NOMO-1 treated with DMSO at 0.1 percent for 48 hours (cell line): ENCODE results near the gene NEAT1.

ENCODE experiments used
- DNase-seq: peaks from one replicate; lab custom pipeline; 2025; ENCODE audit not compliant: unreplicated experiment; lab: John Stamatoyannopoulos, UW

Gene NEAT1

DNA sequence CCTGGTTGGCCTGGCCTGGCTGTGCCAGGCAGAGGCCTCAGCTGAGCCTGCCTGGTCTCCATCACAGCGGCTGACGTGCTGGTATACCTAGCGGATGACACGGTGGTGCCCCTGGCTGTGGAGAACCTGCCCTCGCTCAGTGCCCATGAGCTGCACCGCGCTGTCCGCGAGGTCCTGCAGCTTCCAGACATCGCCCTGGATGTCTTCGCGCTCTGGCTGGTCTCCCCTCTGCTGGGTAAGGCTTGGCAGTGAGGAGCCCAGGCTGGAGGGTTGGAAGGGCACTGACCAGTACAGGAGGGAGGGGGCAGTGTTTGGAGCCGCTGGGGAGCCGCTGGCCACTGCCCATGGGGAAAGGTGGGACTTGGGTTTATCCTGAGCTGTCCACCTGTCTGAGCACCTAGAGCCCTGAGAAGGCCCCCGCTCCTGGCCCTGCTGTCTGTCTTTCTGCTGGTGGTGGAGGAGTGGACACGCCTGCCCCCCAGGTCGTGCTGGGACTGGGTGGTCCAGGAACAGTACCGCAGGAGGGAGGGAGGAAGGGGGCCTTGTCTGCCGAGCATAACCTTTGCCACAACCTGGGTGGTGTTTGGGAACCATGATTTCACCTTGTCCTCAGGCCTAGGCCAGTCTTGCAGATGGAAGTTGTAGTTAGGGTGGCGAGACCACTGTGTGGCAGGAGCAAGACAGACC, 33.2 kb upstream of the NEAT1 start:
- DNase-seq: no peak

DNA sequence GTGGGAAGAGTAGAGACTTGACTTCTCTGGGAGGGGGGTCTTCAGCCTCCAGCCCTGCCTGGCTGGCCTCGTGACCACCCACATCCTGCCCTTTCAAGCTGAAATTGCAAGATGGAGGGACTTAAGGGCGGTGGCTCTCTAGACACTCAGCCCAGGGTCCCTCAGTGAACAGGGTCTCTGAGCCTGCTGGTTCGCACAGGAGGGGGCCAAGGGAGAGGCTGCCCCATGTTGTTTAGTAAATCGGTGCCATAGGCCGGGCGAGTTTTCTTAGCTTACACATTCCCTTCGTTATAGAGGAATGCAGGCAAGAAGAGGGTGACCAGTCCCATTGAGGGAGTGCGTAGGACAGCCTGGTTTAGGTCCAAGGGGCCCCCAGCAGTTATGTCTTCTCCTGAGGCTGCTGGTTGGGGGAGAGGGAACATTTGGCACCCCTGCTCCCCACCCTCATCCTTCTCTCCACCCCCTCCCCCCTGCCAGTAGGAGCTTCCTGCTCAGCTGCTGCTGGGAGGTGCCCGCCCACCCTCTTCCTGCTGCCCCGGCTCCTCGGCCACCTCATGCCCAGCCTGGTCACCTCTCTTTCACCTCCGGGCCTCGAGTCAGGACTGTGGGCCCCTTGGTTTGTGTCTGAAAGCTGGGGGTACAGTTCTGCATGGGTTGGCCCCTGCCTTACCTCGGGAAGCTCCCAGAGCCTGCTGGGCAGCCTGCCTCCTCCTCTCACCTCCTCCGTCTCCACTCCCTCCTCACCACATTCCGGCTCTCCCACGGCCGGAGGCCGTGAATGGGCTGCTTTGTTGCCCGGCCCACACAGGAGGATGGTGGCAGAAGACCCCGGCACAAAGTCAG, 32.3 kb upstream of the NEAT1 start:
- DNase-seq: no peak

- DNase-seq: no peak
Measured at GRCh38 chr11:65390996-65391395, 31.6 kb upstream of the NEAT1 start.

DNA sequence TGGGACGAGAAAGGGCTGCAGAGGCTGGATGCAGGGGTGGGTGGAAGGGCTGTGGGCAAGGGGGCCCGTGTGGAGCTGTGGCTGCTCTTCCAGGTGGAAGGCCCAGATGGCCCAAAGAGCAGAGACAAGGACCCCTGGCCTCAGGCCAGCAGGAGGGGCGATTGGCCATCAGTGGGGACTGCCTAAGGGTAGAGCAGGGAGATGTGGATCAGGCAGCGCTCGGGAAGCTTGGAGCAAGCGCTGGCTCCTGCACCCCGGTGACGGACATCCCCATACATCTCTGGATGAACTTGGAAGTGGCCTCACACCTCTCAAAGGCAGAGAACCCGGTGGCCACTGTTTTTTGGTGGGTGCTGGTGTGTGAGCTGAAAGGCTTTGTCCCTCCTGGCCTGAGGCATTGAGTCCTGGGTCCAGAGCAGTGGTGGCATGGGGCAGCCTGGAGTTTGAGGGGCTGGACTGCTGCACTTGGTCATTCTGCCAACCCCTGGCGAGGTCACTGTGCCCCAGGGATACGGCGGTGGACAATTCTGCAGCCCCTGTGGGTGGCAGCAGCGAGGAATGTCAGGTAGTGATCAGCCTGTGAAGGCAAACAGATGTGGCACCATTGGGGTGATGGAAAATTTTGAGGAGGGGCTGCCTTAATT, 30.3 kb upstream of the NEAT1 start:
- no peak for DNase-seq

DNA sequence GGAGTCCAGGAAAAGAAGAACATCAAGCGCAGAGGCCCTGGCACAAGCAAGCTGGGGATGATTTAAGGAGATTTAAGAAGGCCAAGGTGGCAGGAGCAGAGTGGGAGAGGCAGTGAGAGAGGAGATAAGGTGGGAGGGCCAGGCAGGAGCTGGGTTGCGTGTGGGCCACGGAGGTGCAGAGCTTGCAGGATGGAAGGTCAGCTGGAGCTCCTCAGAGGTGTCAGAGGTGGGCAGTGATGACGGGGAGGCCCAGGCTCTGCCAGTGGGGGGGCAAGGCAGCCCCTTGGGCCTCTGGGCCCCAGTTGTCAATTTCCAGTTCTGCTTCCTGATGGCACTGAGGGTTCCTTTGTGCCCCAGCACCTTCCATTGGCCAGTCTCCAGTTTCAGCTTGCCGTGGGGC, 29.7 kb upstream of the NEAT1 start:
- DNase-seq: no peak

DNA sequence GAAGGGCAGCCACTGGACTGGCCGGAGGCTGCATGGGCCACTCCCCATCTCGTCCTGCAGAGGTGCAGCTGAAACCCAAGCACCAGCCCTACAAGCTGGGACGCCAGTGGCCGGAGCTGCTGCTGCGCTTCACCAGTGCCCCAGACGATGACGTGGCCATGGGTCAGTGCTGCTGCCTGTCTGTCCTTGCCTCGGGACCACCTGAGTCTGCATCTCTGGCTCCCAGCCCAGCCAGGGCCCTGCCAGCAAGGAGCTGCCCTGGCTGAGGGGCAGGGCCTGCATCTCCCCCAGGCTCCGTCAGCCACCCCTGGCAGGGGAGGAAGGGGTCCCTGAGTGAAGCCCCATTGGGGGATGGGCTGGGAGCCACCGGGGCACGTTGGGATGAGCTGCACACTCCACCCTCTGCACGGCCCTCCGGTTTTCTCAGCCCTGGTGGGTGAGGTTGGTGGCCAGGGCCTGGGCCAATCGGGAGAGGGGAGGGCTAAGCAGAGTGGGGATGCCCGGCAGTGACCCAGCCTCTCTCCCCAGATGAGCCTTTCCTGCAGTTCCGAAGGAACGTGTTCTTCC, 29.0 kb upstream of the NEAT1 start:
- no peak for DNase-seq

DNA sequence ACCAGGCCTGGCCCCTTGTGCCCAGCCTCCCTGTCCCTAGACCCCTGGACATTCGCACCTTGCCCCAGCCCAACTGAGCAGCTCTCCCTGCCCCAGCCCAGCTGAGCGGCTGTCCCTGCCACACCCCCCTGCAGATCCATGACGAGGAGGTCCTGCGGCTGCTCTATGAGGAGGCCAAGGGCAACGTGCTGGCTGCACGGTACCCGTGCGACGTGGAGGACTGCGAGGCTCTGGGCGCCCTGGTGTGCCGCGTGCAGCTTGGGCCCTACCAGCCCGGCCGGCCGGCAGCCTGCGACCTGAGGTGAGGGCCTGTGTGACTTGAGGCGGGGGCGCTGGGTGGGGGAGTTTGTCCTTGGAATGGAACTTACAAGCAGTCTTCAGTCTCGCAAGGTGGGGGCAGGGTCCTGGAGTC, 28.5 kb upstream of the NEAT1 start:
- DNase-seq: no peak

DNA sequence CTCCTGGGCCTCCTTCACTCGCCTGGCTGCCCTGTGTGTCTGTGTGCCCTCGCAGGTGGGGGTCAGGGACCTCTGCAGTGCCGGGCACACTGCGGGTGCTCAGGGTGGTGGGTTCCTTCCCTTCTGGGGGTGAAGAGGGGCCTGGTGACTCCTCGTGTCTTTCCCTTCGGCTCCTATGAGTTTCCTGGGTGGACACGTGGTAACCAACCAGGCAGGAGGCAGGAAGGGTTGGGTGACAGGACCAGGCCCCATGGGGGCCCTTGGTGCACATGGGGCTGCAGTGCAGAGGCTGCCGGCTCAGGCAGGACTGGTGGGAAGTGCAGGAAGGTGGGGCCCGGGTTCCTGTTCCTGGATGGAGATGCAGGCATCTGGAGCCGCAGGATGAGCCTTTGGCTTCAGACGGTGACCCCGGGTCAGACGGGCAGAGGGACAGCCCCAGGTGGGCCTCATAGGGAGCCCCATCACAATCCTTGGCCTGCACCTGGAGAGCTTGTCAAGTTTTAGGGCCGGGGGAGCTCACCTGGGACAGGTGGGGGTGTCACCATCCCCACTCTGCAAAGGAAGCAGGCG, 26.6 kb upstream of the NEAT1 start:
- no peak for DNase-seq

DNA sequence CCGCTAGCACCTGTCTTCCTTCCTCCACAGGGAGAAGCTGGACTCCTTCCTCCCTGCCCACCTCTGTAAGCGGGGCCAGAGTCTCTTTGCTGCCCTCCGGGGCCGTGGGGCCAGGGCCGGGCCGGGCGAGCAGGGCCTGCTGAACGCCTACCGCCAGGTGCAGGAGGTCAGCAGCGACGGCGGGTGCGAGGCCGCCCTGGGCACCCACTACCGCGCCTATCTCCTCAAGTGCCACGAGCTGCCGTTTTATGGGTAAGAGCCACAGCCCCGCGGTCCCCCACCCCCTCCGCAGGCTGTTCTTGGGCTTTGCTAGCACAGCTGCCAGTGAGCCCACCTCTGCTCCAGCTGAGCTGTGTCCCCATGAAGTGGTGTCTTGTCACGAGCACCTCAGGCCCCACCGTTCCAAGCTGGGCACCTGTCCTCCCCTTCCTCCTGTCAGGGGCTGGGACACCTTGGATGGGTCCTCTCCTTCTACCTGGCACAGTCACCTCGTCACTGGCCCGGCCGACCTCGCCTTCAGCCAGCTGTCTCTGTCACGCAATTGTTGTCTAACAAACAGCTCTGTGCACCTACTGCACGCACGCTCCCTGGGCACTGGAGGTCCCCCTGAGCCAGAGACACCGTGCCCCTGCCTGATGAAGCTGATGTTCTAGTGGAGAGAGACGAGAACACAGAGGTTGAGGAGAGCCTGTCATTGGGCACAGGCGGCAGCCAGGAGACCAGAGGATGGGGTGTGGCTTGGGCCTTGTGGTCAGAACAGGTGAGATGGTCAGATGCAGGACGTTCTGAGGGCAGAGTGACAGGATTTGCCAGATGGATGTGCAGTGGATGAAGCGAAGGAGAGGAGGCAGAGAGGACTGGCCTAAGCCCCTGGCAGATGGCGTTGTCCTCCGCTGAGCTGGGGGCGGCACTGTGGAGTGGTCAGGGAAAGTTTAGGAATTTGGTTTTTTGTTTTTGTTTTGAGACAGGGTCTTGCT, 25.5 kb upstream of the NEAT1 start:
- no peak for DNase-seq

- no peak for DNase-seq
Measured at GRCh38 chr11:65398362-65398910, 24.2 kb upstream of the NEAT1 start.

DNA sequence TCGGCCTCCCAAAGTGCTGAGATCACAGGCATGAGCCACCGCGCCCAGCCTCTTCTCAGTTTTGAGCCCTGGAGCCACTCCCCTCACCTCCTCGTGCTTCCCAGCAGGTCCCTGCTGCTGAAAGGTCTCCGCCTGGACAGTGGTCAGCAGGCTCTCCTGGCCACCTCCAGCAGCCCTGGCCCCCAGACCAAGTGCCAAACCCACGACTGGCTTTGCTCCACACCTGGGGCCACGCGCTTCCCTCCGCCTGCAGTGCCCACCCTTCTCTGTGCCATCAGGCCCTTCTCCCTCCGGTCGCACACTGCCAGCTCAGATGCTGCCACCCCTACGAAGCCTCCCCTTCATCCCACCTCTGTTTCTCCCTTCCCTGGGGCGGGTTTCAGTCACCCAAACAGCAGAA, 23.3 kb upstream of the NEAT1 start:
- no peak for DNase-seq

GRCh38 chr11:65399845-65400244, 22.8 kb upstream of the NEAT1 start:
- DNase-seq: no peak

DNA sequence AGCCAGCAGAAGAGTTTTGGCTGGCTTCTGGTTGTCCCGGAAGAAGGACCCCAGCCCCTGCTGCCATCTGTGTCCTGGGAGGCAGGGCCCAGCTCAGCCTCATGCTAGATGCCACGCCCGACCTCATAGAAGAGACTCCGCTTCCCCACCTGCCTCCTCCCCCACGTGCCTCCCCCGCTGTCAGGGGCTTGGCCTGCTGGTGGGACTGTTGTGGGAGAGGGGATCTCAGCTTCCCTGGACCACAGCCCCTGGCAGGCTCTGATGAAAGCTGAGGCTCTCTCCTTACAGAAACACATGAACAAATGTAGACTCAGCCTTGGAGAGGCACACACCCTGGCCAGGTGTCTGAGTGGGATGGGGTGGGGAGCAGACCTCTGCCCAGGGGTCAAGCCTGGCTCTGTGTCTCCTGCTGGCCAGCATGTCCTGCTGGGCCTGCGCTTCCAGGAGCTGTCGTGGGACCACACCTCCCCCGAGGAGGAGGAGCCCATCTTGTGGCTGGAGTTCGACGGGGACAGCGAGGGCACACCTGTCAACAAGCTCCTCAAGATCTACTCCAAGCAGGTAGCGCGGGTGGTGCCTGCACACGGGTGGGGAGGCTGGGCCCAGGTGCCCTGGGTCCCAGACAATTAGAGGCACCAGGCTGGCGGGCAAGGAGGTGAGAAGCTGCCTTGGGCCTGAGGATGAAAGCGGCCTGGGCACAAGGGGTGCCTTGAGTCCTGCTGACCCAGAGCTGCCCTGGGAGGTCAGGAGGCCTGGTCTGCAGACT, 22.1 kb upstream of the NEAT1 start:
- no peak for DNase-seq

- DNase-seq: no peak
Measured at GRCh38 chr11:65401073-65401802, 21.4 kb upstream of the NEAT1 start.

DNA sequence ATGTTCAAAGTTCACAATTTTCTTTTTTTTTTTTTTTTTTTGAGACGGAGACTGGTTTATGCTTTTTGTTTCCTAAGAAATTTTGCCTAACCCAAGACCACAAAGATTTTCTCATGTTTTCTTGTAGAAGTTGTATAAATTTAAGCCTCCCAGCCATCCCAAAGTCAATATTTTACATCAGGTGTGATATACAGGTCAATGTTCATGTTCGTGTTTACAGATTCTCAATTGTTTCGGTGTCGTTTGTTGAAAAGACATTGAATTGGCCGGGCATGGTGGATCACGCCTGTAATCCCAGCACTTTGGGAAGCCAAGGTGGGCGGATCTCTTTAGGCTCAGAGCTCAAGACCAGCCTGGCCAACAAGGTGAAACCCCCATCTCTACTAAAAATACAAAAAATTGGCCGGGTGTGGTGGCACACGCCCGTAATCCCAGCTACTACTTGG, 20.8 kb upstream of the NEAT1 start:
- no peak for DNase-seq

DNA sequence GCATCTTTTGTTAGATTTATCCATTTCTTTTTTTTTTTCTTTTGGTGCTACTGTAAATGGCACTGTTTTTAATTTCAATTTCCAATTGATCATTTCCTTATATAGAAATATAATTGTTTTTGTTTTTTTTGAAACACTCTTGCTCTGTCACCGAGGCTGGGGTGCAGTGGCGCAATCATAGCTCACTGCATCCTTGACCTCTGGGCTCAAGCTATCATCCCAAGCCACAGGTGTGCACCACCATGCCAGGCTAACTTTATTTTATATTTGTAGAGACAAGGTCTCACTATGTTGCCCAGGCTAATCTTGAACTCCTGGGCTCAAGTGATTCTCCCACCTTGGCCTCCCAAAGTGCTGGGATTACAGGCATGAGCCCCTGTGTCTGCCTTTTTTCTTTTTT, 19.8 kb upstream of the NEAT1 start:
- DNase-seq: no peak

DNA sequence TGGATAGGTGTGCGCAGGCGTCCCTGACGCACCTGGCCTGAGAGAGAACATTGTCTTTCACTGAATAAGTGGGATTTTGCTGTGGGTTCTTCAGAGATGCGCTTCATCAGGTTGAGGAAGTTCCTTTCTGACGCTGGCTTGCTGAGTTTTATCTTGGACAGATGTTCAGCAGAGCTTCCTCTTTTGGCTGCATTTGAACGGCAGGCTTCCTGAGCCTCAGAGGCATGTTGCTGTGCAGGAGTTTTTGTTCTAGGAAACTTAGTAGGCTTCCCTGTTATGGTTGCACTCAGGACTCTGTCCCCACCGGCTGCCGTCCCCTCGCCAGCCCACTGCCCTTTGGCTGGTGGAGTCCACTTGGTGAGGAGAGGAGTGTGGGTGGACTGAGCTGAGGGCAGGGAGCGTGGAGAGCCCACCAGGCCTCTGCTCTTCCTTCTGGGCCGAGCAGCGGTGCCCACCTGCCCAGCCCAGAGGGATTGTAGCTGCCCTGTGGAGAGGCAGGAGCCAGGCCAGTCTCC, 18.9 kb upstream of the NEAT1 start:
- peak; percentile 81 for DNase-seq

- DNase-seq: no peak
Measured at GRCh38 chr11:65404210-65404609, 18.4 kb upstream of the NEAT1 start.
